ENCODE results near the gene KDM2A. TPM values are rescaled to one million over a fixed set of nuclear protein-coding genes. Genes with fewer than 3 reads are reported as not detected.

KDM2A gene
- total and polyA plus RNA-seq, 2 of the 13 experiments (the other 11 are each of a cell fraction or from before 2014, with no cell fraction given) = 31.3 to 31.4 TPM

GRCh38 chr11:67302571-67303131 lies 183.6 kb downstream of the KDM2A start (continued):
- TF ChIP-seq THAP7 (CRISPR knock-in tag; IDR thresholded peaks at IDR 0.05) (0 out of 2 replicates have a peak, but pooled peaks have one; percentile 24), NAIF1 (CRISPR knock-in tag; IDR thresholded peaks at IDR 0.05; ENCODE audit: borderline replicate concordance) (no peak), MAX (IDR thresholded peaks at IDR 0.05) (no peak), SPEN (CRISPR knock-in tag; IDR thresholded peaks at IDR 0.05; ENCODE audit: low read depth) (no peak), HNRNPK (IDR thresholded peaks at IDR 0.05; ENCODE audit: low read depth, low read length, poor library complexity, severe bottlenecking) (no peak), ZNF296 (CRISPR knock-in tag; conservative IDR thresholded peaks at IDR 0.05) (no peak), ZNF580 (CRISPR knock-in tag; IDR thresholded peaks at IDR 0.05; ENCODE audit: borderline replicate concordance, low read depth) (0 out of 2 replicates have a peak, but pooled peaks have one; percentile 18), ZSCAN31 (CRISPR knock-in tag; IDR thresholded peaks at IDR 0.05; ENCODE audit: low read depth) (no peak; the same call in 1 of the 2 replicates), NFE2L1 (CRISPR knock-in tag; IDR thresholded peaks at IDR 0.05; ENCODE audit: borderline replicate concordance) (no peak), ZSCAN20 (CRISPR knock-in tag; IDR thresholded peaks at IDR 0.05; ENCODE audit: borderline replicate concordance) (0 out of 2 replicates have a peak, but pooled peaks have one; percentile 25), HNRNPLL (IDR thresholded peaks at IDR 0.05; ENCODE audit: low read depth, low read length, poor library complexity, severe bottlenecking) (peak; percentile 69), ZNF333 (CRISPR knock-in tag; IDR thresholded peaks at IDR 0.05; ENCODE audit: borderline replicate concordance) (0 out of 2 replicates have a peak, but pooled peaks have one; percentile 14), CEBPG (CRISPR knock-in tag; IDR thresholded peaks at IDR 0.05) (peak; percentile 50; the same call in 1 of the 2 replicates), ZNF503 (CRISPR knock-in tag; IDR thresholded peaks at IDR 0.05) (no peak; the same call in 1 of the 2 replicates), PHF8 (CRISPR knock-in tag; IDR thresholded peaks at IDR 0.05) (no peak), ZNF30 (CRISPR knock-in tag; IDR thresholded peaks at IDR 0.05) (no peak)
